ENCODE results near the gene CNKSR3. TPM values are rescaled to one million over a fixed set of nuclear protein-coding genes. Genes with fewer than 3 reads are reported as not detected.

CNKSR3 gene
- total RNA-seq, 1 donor from 2014 or later: 12.1 TPM

- no peak for TF ChIP-seq CTCF (IDR thresholded peaks at IDR 0.05; ENCODE audit: insufficient read depth, low read length, poor library complexity, severe bottlenecking)
- no peaks in the 10 kb centered on the region for H3K27me3 ChIP-seq (ENCODE audit: control insufficient read depth, insufficient read depth, low read length)
Measured at GRCh38 chr6:154526996-154527395, 16.5 kb upstream of the CNKSR3 start.

GRCh38 chr6:154522576-154522975 lies 12.1 kb upstream of the CNKSR3 start:
- Histone ChIP-seq H3K36me3 (ENCODE audit: control insufficient read depth, insufficient read depth, low read length) (no peaks in the 10 kb centered on the region), H3K4me3 (ENCODE audit: low read depth, low read length) (no peak overlapping the region), H3K27me3 (ENCODE audit: control insufficient read depth, insufficient read depth, low read length) (no peaks in the 10 kb centered on the region)
- DNase-seq (ENCODE audit: low read depth): no peak
- TF ChIP-seq CTCF (IDR thresholded peaks at IDR 0.05; ENCODE audit: insufficient read depth, low read length, poor library complexity, severe bottlenecking): no peak

More at GRCh38 chr6:154526996-154527395, 16.5 kb upstream of the CNKSR3 start:
- no peaks in the 10 kb centered on the region for H3K36me3 ChIP-seq (ENCODE audit: control insufficient read depth, insufficient read depth, low read length)
- no peak overlapping the region for H3K4me3 ChIP-seq (ENCODE audit: low read depth, low read length)
- DNase-seq (ENCODE audit: low read depth): no peak

GRCh38 chr6:154521412-154521811 lies 10.9 kb upstream of the CNKSR3 start:
- H3K4me3 ChIP-seq (ENCODE audit: low read depth, low read length): no peak overlapping the region
- no peaks in the 10 kb centered on the region for H3K27me3 ChIP-seq (ENCODE audit: control insufficient read depth, insufficient read depth, low read length)
- no peaks in the 10 kb centered on the region for H3K36me3 ChIP-seq (ENCODE audit: control insufficient read depth, insufficient read depth, low read length)
- DNase-seq (ENCODE audit: low read depth): no peak
- no peak for TF ChIP-seq CTCF (IDR thresholded peaks at IDR 0.05; ENCODE audit: insufficient read depth, low read length, poor library complexity, severe bottlenecking)

GRCh38 chr6:154520280-154520679 lies 9.8 kb upstream of the CNKSR3 start:
- DNase-seq (ENCODE audit: low read depth): no peak
- Histone ChIP-seq H3K36me3 (ENCODE audit: control insufficient read depth, insufficient read depth, low read length) (no peaks in the 10 kb centered on the region), H3K27me3 (ENCODE audit: control insufficient read depth, insufficient read depth, low read length) (no peaks in the 10 kb centered on the region), H3K4me3 (ENCODE audit: low read depth, low read length) (no peak overlapping the region)
- TF ChIP-seq CTCF (IDR thresholded peaks at IDR 0.05; ENCODE audit: insufficient read depth, low read length, poor library complexity, severe bottlenecking): no peak

GRCh38 chr6:154518396-154518795 lies 7.9 kb upstream of the CNKSR3 start:
- no peak for DNase-seq (ENCODE audit: low read depth)
- Histone ChIP-seq H3K36me3 (ENCODE audit: control insufficient read depth, insufficient read depth, low read length) (no peaks in the 10 kb centered on the region), H3K27me3 (ENCODE audit: control insufficient read depth, insufficient read depth, low read length) (no peaks in the 10 kb centered on the region), H3K4me3 (ENCODE audit: low read depth, low read length) (no peak overlapping the region)
- no peak for TF ChIP-seq CTCF (IDR thresholded peaks at IDR 0.05; ENCODE audit: insufficient read depth, low read length, poor library complexity, severe bottlenecking)

GRCh38 chr6:154516276-154516675 lies 5.8 kb upstream of the CNKSR3 start:
- no peak for TF ChIP-seq CTCF (IDR thresholded peaks at IDR 0.05; ENCODE audit: insufficient read depth, low read length, poor library complexity, severe bottlenecking)
- Histone ChIP-seq H3K27me3 (ENCODE audit: control insufficient read depth, insufficient read depth, low read length) (no peaks in the 10 kb centered on the region), H3K36me3 (ENCODE audit: control insufficient read depth, insufficient read depth, low read length) (no peaks in the 10 kb centered on the region), H3K4me3 (ENCODE audit: low read depth, low read length) (no peak overlapping the region)
- no peak for DNase-seq (ENCODE audit: low read depth)

All from kidney epithelial cell (primary cell).